Activated CD4-positive, alpha-beta T cell treated with anti-CD3 and anti-CD28 coated beads, Interleukin-2, amount 10 ng/mL, durations not matched to agents 24 days and 14 days (primary cell): ENCODE measurements around the gene PMFBP1. TPM values are rescaled to one million over a fixed set of nuclear protein-coding genes. Genes with fewer than 3 reads are reported as not detected.

ENCODE experiments used
- DNase-seq: peaks from one replicate; pipeline ENCODE4 v3.0.0; 2022
- H3K27ac Mint-ChIP-seq: one replicate; pipeline ENCODE4 v1.8.0; 2022; ENCODE audit warnings: mild to moderate bottlenecking, mixed read lengths
- H3K27me3 Mint-ChIP-seq: one replicate; pipeline ENCODE4 v1.8.0; 2022; ENCODE audit warnings: mixed read lengths
- H3K36me3 Mint-ChIP-seq: one replicate; pipeline ENCODE4 v1.8.0; 2022; ENCODE audit warnings: low read depth, mild to moderate bottlenecking, mixed read lengths
- H3K4me1 Mint-ChIP-seq: one replicate; pipeline ENCODE4 v1.8.0; 2021; ENCODE audit warnings: mixed read lengths
- H3K4me3 Mint-ChIP-seq: one replicate; pipeline ENCODE4 v1.8.0; 2022; ENCODE audit warnings: mild to moderate bottlenecking, moderate library complexity, mixed read lengths
- H3K9me3 Mint-ChIP-seq: one replicate; pipeline ENCODE4 v1.8.0; 2021; ENCODE audit warnings: mixed read lengths
- intact Hi-C: fragments of 100-400 bp; cut with micrococcal nuclease; formaldehyde crosslinking; loops from one replicate; pipeline ENCODE4 v1.15.1; 2023
- total RNA-seq: library from RNA; stranded (reverse); gene quantifications from 2 replicates; pipeline ENCODE4 v1.2.3, GENCODE V29; 2022

The PMFBP1 gene
- total RNA-seq, 1 donor from 2014 or later, result 0.21 TPM

GRCh38 chr16:72169708-72170107 is 2.2 kb downstream of the PMFBP1 start:
- Mint-ChIP-seq H3K4me3 (no peak overlapping the region), H3K4me1 (peaks cover 2% of the 10 kb centered on the region), H3K27ac (no peak overlapping the region), H3K9me3 (peaks cover 8% of the 10 kb centered on the region), H3K27me3 (no peaks in the 10 kb centered on the region), H3K36me3 (no peaks in the 10 kb centered on the region)
- intact Hi-C loops, result no loop called here
- DNase-seq, result no peak

- DNase-seq, result no peak
- intact Hi-C loops, result no loop called here
- H3K27me3 Mint-ChIP-seq, result peaks cover under 1% of the 10 kb centered on the region
- no peaks in the 10 kb centered on the region for H3K4me1 Mint-ChIP-seq
- no peaks in the 10 kb centered on the region for H3K36me3 Mint-ChIP-seq
- H3K9me3 Mint-ChIP-seq, result no peaks in the 10 kb centered on the region
- H3K4me3 Mint-ChIP-seq, result no peak overlapping the region
- H3K27ac Mint-ChIP-seq, result no peak overlapping the region
Observed at GRCh38 chr16:72168365-72168764, 3.6 kb downstream of the PMFBP1 start.

DNA sequence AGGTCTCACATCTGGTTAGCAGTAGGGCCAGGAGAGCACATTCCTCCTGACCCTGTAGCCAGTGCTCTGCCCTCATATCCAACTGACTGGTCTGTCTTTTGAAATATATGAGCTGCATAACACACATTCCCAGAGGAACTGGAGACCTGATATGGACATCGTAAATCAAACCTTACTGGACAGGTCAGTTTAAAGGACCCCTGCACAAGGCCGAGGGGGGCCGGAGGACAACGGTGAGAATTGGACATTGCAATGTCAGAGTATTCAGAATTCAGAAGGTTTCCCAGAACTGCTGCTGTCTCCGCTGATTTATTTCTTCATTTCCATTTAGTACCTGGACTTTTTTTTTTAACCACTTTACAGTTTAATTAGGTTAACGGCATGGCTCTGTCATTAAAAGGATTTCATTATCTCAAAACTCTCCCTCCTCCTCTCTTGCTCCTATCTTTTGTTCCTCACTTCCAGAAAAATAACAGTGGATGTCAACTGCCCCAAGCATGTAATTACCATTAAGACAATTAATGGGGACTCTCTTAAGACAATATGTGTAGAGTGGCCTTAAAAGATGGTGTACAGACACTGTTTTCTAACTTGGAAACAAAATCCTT is 4.9 kb downstream of the PMFBP1 start:
- H3K4me1 Mint-ChIP-seq, result no peaks in the 10 kb centered on the region
- no peak overlapping the region for H3K27ac Mint-ChIP-seq
- intact Hi-C loops, result no loop called here
- H3K36me3 Mint-ChIP-seq, result no peaks in the 10 kb centered on the region
- DNase-seq, result no peak
- peaks cover 2% of the 10 kb centered on the region for H3K27me3 Mint-ChIP-seq
- no peaks in the 10 kb centered on the region for H3K9me3 Mint-ChIP-seq
- no peak overlapping the region for H3K4me3 Mint-ChIP-seq

DNA sequence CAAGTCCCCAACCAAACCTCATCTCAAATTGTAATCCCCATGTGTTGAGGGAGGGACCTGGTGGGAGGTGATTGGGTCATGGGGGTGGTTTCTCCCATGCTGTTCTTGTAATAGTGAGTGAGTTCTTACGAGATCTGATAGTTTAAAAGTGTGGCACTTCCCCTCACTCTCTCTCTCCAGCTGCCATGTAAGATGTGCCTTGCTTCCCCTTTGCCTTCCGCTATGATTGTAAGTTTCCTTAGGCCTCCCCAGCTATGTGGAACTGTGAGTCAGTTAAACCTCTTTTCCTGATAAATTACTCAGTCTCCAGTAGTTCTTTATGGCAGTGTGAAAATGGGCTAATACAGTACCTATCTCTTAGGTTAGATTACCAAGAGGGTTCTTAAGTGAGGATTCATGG is 5.8 kb downstream of the PMFBP1 start:
- H3K27ac Mint-ChIP-seq, result no peak overlapping the region
- intact Hi-C loops, result no loop called here

GRCh38 chr16:72164691-72165090 is 7.3 kb downstream of the PMFBP1 start:
- no peaks in the 10 kb centered on the region for H3K9me3 Mint-ChIP-seq
- H3K27me3 Mint-ChIP-seq, result peaks cover 2% of the 10 kb centered on the region
- no peak overlapping the region for H3K27ac Mint-ChIP-seq
- no peak overlapping the region for H3K4me3 Mint-ChIP-seq
- no peaks in the 10 kb centered on the region for H3K4me1 Mint-ChIP-seq
- intact Hi-C loops, result no loop called here
- no peak for DNase-seq
- no peaks in the 10 kb centered on the region for H3K36me3 Mint-ChIP-seq

More for the DNA sequence above, 5.8 kb downstream of the PMFBP1 start:
- Mint-ChIP-seq H3K27me3 (peaks cover 2% of the 10 kb centered on the region), H3K4me3 (no peak overlapping the region), H3K4me1 (no peaks in the 10 kb centered on the region), H3K9me3 (no peaks in the 10 kb centered on the region), H3K36me3 (no peaks in the 10 kb centered on the region)
- no peak for DNase-seq

GRCh38 chr16:72162105-72162692 is 9.8 kb downstream of the PMFBP1 start:
- peaks cover 5% of the 10 kb centered on the region for H3K27me3 Mint-ChIP-seq
- H3K9me3 Mint-ChIP-seq, result peaks cover 3% of the 10 kb centered on the region
- intact Hi-C loops, result no loop called here
- no peaks in the 10 kb centered on the region for H3K36me3 Mint-ChIP-seq
- no peak overlapping the region for H3K4me3 Mint-ChIP-seq
- H3K4me1 Mint-ChIP-seq, result no peaks in the 10 kb centered on the region
- no peak overlapping the region for H3K27ac Mint-ChIP-seq
- DNase-seq, result no peak

DNA sequence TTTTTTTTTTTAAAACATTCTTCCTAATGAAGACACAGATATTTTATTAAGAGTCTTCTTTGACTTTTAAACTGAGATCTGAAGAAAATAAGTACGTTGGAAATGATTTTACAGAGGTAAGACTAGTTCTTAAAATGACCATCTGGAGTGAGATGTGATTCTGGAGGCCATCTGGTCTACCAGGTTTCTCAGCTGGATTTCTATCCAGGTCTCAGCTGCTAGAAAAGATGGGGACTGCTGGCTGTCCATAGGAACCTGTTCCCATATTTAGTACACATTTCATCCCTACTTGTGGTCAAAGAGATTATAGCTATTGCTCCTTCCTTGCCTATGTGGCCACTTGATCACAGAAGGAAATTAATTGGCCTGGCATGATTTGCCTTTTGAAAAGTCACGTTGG is 12.2 kb downstream of the PMFBP1 start:
- H3K4me1 Mint-ChIP-seq, result no peaks in the 10 kb centered on the region

GRCh38 chr16:72159386-72159785 is 12.6 kb downstream of the PMFBP1 start:
- intact Hi-C loops, result no loop called here
- no peaks in the 10 kb centered on the region for H3K36me3 Mint-ChIP-seq
- H3K9me3 Mint-ChIP-seq, result peaks cover 3% of the 10 kb centered on the region
- peaks cover 5% of the 10 kb centered on the region for H3K27me3 Mint-ChIP-seq
- H3K27ac Mint-ChIP-seq, result no peak overlapping the region
- H3K4me3 Mint-ChIP-seq, result no peak overlapping the region
- no peak for DNase-seq
- no peaks in the 10 kb centered on the region for H3K4me1 Mint-ChIP-seq

More for the DNA sequence above, 12.2 kb downstream of the PMFBP1 start:
- intact Hi-C loops, result no loop called here
- H3K4me3 Mint-ChIP-seq, result no peak overlapping the region
- peaks cover 3% of the 10 kb centered on the region for H3K9me3 Mint-ChIP-seq
- H3K36me3 Mint-ChIP-seq, result no peaks in the 10 kb centered on the region
- H3K27ac Mint-ChIP-seq, result no peak overlapping the region
- no peak for DNase-seq
- H3K27me3 Mint-ChIP-seq, result peaks cover 5% of the 10 kb centered on the region

DNA sequence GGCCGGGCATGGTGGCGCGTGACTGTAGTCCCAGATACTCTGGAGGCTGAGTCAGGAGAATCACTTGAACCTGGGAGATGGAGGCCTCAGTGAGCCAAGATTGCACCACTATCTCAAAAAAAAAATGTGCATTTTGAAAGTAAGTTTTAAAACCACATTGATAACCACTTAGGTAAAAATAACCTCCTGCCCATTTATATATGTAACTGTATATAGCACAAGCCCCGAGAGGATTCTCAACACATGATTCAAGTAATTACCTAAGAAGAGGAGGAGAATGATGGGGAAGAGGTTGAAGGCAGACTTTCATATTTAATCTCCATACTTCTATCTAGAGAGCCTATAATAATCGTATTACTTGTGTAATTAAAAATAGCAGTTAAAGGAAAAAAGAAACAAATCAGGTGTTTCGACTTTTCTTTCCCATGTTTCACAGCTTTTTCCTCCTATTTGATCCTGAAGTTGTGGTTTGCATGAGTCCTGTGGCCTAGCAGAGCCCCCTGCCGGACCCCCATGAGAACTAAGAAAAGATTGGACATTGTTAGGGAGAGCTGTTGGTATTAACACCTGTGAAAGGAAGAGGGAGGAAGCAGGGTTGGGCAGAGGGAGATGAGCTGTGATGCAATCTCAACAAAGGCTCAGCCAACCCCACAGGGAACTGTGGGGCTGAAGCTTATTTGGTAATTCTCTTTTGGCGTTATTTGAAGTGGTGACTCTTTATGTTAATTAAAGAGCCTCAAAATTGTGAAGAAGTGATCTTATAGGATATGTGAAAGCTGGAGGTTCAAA is 22.1 kb downstream of the PMFBP1 start:
- H3K9me3 Mint-ChIP-seq, result peaks cover 6% of the 10 kb centered on the region
- no peak overlapping the region for H3K4me3 Mint-ChIP-seq
- no peaks in the 10 kb centered on the region for H3K4me1 Mint-ChIP-seq
- DNase-seq, result no peak
- H3K36me3 Mint-ChIP-seq, result no peaks in the 10 kb centered on the region
- peaks cover 6% of the 10 kb centered on the region for H3K27me3 Mint-ChIP-seq
- intact Hi-C loops, result no loop called here
- H3K27ac Mint-ChIP-seq, result no peak overlapping the region

- intact Hi-C loops, result no loop called here
- DNase-seq, result no peak
- H3K27me3 Mint-ChIP-seq, result peaks cover 8% of the 10 kb centered on the region
- no peak overlapping the region for H3K27ac Mint-ChIP-seq
- no peaks in the 10 kb centered on the region for H3K4me1 Mint-ChIP-seq
- H3K9me3 Mint-ChIP-seq, result peaks cover 4% of the 10 kb centered on the region
- H3K4me3 Mint-ChIP-seq, result no peak overlapping the region
- H3K36me3 Mint-ChIP-seq, result no peaks in the 10 kb centered on the region
Observed at GRCh38 chr16:72142476-72142875, 29.5 kb downstream of the PMFBP1 start.

DNA sequence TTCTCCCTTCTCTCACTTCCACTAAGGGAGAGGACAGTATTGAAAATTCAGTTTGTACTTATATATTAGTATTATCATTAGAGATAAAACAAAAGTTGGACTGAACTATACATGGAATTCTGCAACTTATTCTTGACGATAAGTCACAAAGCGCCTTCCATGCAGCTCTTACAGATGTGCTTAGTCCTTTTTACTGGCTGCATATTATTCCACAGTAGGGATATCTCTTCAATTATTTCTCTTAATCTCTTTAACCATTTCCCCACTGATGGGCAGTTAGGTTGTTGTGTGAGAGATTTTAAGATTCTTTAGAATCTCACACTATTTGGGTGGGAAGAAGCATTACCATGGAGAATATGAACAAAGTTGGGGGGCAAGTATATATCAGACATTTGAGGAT is 32.0 kb downstream of the PMFBP1 start:
- Mint-ChIP-seq H3K4me3 (no peak overlapping the region), H3K4me1 (no peaks in the 10 kb centered on the region), H3K36me3 (no peaks in the 10 kb centered on the region), H3K27ac (no peak overlapping the region), H3K27me3 (peaks cover 3% of the 10 kb centered on the region), H3K9me3 (no peaks in the 10 kb centered on the region)
- intact Hi-C loops, result no loop called here
- DNase-seq, result no peak

DNA sequence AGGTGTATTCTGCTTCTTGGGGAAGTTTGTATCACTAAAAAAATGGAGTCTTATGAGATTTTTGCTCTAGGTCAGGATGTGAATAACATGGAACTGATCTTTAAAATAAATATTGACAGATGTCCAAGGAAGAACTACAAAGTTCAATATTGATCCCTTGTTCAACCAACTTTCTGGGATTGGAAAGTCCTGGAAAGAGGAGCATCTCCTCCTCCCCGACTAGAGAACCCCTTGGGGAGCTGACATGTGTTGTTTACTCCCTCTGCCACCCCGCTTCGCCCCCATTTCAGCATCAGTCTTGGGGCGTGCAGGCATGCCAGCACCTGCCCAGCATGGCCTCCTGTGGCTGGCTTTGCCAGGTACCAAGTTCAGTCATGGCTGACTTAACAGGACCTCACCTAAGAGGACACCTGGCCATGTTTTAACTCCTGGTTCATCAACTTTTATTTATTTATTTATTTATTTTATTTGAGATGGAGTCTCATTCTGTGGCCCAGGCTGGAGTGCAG is 33.8 kb downstream of the PMFBP1 start:
- H3K27ac Mint-ChIP-seq, result no peak overlapping the region
- no peak overlapping the region for H3K4me3 Mint-ChIP-seq
- no peaks in the 10 kb centered on the region for H3K9me3 Mint-ChIP-seq
- DNase-seq, result no peak
- no peaks in the 10 kb centered on the region for H3K36me3 Mint-ChIP-seq
- intact Hi-C loops, result no loop called here
- peaks cover under 1% of the 10 kb centered on the region for H3K27me3 Mint-ChIP-seq
- H3K4me1 Mint-ChIP-seq, result no peaks in the 10 kb centered on the region

GRCh38 chr16:72137380-72138063 is 34.4 kb downstream of the PMFBP1 start:
- no peaks in the 10 kb centered on the region for H3K9me3 Mint-ChIP-seq
- DNase-seq, result no peak
- intact Hi-C loops, result no loop called here
- H3K27ac Mint-ChIP-seq, result no peak overlapping the region
- H3K4me3 Mint-ChIP-seq, result no peak overlapping the region
- H3K4me1 Mint-ChIP-seq, result no peaks in the 10 kb centered on the region
- H3K27me3 Mint-ChIP-seq, result no peaks in the 10 kb centered on the region
- no peaks in the 10 kb centered on the region for H3K36me3 Mint-ChIP-seq

GRCh38 chr16:72134507-72134906 is 37.4 kb downstream of the PMFBP1 start:
- Mint-ChIP-seq H3K27ac (no peak overlapping the region), H3K4me1 (no peaks in the 10 kb centered on the region), H3K9me3 (no peaks in the 10 kb centered on the region), H3K27me3 (no peaks in the 10 kb centered on the region), H3K4me3 (no peak overlapping the region), H3K36me3 (no peaks in the 10 kb centered on the region)
- intact Hi-C loops, result no loop called here
- DNase-seq, result no peak
